HG03280 (cell line): ENCODE measurements around the gene ACSM2B.
"Not testable (repeated sequence)": the region's sequence is repeated elsewhere in the genome, so short reads cannot be mapped to it uniquely, and the experiment has no call there.

Experiments
- ATAC-seq: cut with Tn5 transposase; IDR thresholded peaks from one replicate; pipeline ENCODE4 v1.9.1; 2021; ENCODE audit warnings: mild to moderate bottlenecking, moderate library complexity; ENCODE audit not compliant: unreplicated experiment

The ACSM2B gene

GRCh38 chr16:20576145-20576544 is at the start of gene ACSM2B:
Gene ACSM2B, minus strand, starts transcription at chr16:20576367. Its CDS starts 11,522 bp downstream, at chr16:20564845.
- ATAC-seq: not testable (repeated sequence)

GRCh38 chr16:20624882-20625807 is 49.0 kb upstream of the ACSM2B start:
- no peak for ATAC-seq

- no peak for ATAC-seq
Measured at GRCh38 chr16:20624205-20624604, 48.0 kb upstream of the ACSM2B start.

- ATAC-seq: no peak
Measured at GRCh38 chr16:20622498-20622870, 46.3 kb upstream of the ACSM2B start.

- ATAC-seq: no peak
Measured at GRCh38 chr16:20621406-20621805, 45.2 kb upstream of the ACSM2B start.

GRCh38 chr16:20620770-20621169 is 44.6 kb upstream of the ACSM2B start:
- no peak for ATAC-seq

- no peak for ATAC-seq
Measured at GRCh38 chr16:20620003-20620402, 43.8 kb upstream of the ACSM2B start.

- no peak for ATAC-seq
Measured at GRCh38 chr16:20617271-20617670, 41.1 kb upstream of the ACSM2B start.

- ATAC-seq: no peak
Measured at GRCh38 chr16:20614186-20615141, 38.3 kb upstream of the ACSM2B start.

GRCh38 chr16:20613481-20614185 is 37.5 kb upstream of the ACSM2B start:
- ATAC-seq: no peak

GRCh38 chr16:20612551-20613480 is 36.6 kb upstream of the ACSM2B start:
- no peak for ATAC-seq

GRCh38 chr16:20611975-20612481 is 35.9 kb upstream of the ACSM2B start:
- ATAC-seq: no peak

- ATAC-seq: no peak
Measured at GRCh38 chr16:20611350-20611902, 35.3 kb upstream of the ACSM2B start.

GRCh38 chr16:20610892-20611349 is 34.8 kb upstream of the ACSM2B start:
- ATAC-seq: no peak

GRCh38 chr16:20610211-20610891 is 34.2 kb upstream of the ACSM2B start:
- no peak for ATAC-seq

GRCh38 chr16:20602205-20602604 is 26.0 kb upstream of the ACSM2B start:
- not testable (repeated sequence) for ATAC-seq

- not testable (repeated sequence) for ATAC-seq
Measured at GRCh38 chr16:20599475-20599874, 23.3 kb upstream of the ACSM2B start.

GRCh38 chr16:20598832-20599469 is 22.8 kb upstream of the ACSM2B start:
- no peak for ATAC-seq
